NCI-H1694 treated with DMSO at 0.1 percent for 48 hours (cell line): ENCODE data around the gene SOD3.

Source experiments
- DNase-seq: peaks from one replicate; lab custom pipeline; 2025; lab: John Stamatoyannopoulos, UW

Gene SOD3

DNA sequence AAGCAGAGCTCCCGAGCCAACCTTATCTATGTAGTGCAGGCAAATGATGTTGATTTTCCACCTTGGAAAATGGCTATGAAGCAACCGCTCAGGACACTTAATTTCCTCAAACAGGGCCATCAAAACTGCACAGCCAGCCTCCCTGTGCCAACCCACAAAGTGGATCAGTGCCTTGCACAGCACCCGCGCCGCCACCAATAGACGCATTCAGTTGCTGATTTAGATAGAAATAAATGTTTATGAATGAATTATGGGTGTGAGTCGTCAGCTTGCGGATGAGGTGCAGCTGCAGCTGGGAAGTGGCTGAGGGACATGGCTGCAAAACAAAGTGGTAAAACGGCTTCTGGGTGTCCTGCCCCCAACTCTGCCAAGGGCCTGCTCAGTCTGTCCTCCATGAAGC, 47.0 kb downstream of the SOD3 start:
- no peak for DNase-seq

DNA sequence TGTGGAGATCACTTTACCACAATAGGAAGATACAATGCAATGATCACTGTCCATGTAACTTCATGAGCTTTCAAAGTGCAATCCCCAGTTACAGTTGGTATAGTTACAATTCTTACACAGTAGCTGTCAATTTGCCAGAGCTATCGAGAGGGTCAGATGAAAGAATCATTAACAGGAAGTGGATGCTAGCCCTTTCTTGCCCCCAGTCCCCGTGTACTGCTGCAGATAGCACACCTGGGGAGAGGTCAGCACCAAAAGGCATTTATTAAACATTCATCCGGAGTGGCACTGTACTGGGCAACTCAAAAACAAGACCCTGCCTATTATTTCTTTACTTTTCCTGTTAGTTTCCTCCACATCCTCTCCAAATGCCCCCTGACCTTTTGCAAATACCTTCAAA, 47.7 kb downstream of the SOD3 start:
- DNase-seq, result no peak

DNA sequence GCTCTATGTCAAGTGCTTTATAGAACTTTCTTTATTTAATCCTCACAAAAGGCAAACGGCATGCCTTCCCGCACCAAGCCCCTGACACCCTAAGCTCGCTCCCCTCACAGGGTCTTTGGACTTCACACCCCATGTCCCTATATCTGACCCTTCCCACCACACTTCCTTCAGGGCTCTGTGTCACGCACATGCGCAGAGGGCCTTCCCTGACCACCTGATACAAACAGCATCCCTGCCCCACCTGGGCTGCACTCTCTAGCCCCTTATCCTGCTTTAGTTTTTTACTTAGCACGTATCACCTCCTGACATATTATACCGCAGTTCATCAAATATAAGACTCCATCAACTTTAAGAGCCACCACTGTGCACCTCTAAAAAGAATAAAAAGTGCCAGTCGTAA, 49.8 kb downstream of the SOD3 start:
- no peak for DNase-seq

GRCh38 chr4:24845902-24846301, 50.5 kb downstream of the SOD3 start:
- DNase-seq, result no peak

- no peak for DNase-seq
Measured at GRCh38 chr4:24846716-24847115, 51.3 kb downstream of the SOD3 start.

DNA sequence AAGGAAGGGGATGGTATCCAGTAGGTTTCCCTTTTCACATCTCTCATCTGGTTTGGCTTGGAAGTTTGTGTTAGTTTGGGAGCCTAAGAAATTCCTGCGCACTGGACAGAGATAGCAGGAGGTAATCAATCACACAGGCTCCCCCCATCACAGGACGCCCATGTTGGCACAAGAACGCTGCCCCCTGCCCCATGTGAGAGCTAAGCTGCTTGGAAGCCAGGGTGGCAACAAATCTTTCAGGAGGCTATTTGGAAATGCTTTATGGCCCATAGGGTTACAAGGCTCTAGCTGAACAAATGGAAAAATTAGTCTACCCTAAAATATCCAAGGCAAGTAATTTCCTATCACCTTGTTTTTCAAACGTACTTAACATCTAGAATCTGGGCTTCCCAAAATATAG, 54.0 kb downstream of the SOD3 start:
- no peak for DNase-seq

DNA sequence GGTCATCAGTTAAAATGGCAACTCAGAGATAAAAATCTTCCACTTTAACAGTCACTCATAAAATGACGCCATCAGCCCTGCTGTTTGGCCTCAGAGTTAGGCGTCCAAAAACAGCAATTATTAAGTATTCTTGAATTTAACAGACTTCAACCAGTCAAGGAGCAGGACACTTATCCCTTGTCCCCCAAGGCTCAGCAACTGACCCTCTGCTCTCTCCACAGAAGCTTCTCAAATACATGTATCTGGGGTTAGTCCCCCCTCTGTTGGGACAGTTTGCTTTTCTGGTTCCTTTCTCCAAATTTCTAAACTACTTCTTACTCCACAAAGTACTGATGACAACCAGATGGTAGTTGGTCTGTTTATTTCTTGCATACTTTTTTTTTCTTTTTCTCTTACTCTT, 54.4 kb downstream of the SOD3 start:
- no peak for DNase-seq
